Measurements from ENCODE around the gene HMX1.

The HMX1 gene

DNA sequence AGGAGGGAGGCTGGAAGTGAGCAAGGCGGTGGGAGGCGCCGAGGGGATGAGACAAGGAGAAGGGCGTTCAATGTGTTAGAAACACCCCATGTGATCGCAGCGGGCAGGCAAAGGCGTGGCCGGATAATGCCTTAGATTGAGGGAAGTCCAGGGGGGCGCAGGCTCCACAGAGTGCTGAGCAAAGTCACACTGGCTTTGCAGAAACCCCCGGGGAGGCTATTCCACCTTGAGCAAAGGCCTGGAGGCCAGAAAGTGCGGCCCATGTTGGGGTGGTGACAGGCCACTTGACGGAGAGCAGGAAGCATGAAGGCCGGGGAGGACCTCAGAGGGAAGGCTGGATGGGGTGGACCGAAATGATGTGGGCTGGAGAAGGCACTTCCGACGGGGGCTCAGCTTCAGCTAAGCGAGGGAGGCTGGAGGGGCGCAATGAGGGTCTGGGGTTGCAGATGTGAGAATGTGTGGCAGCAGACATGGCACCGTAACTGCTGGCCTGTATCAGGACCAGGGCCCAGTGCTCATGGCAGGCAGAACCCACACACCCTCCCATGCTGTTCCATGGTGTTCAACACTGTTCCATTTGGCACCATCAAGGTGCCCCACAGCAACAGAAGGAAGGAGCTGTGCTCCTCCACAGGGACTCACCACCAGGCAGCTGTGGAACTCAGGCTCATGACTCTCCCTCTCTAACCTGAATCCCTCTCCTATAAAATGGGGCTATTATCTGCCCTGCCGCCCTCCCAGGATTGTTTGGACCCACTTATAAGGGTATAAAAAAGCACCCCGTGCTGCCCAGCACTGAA is 50.3 kb downstream of the HMX1 start:
- Histone ChIP-seq H3K27me3 (replicated peaks) (no peaks in the 10 kb centered on the region), H3K27ac (no peak overlapping the region), H3K36me3 (replicated peaks) (no peaks in the 10 kb centered on the region), H3K4me3 (ENCODE audit: low read depth, low read length) (no peak overlapping the region)
- in situ Hi-C loops (cut with HindIII; ENCODE audit: low pct_ligation_motif_present, low sequenced_read_pairs): no loop called here
- TF ChIP-seq, protein P1, sequence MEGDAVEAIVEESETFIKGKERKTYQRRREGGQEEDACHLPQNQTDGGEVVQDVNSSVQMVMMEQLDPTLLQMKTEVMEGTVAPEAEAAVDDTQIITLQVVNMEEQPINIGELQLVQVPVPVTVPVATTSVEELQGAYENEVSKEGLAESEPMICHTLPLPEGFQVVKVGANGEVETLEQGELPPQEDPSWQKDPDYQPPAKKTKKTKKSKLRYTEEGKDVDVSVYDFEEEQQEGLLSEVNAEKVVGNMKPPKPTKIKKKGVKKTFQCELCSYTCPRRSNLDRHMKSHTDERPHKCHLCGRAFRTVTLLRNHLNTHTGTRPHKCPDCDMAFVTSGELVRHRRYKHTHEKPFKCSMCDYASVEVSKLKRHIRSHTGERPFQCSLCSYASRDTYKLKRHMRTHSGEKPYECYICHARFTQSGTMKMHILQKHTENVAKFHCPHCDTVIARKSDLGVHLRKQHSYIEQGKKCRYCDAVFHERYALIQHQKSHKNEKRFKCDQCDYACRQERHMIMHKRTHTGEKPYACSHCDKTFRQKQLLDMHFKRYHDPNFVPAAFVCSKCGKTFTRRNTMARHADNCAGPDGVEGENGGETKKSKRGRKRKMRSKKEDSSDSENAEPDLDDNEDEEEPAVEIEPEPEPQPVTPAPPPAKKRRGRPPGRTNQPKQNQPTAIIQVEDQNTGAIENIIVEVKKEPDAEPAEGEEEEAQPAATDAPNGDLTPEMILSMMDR (IDR thresholded peaks at IDR 0.05; ENCODE audit: low read depth, low read length, missing control alignments): no peak
- no peak for DNase-seq

GRCh38 chr4:8820178-8821102 is 51.2 kb downstream of the HMX1 start:
- TF ChIP-seq, protein P1 (IDR thresholded peaks at IDR 0.05; ENCODE audit: low read depth, low read length, missing control alignments): no peak

DNA sequence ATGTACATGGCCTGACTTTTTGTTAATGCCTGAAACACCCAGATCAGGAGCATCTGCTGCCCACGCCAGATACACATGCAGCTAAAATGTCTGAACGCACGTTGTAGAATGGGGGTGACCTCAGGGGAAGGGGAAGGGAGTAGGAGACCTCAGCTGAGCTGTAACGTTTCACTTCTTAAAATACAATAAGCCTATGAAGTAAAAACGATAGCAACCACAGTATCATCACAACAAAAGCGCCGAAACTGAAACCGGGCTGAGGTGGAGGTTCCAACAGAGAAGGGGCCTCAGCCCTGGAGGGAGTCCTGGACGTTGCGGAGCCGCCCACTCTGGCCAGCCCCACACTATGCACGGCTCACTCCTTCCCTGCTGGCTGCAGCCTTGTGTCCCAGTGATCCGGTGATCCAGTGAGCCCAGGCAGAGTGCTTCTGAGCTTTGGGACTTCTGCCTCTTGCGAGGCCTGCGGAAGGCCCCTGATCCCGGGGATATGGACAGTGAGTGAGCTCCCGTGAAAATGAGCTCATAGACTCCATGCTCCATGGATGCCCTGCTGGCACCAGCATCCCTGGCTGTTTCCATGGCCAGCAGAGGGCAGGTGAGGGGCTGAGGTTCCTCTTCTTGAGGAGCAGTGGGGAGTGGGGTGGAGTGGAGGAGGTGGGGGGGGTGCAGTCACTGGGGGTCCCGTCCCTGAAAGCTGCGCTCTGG is 52.0 kb downstream of the HMX1 start:
- Histone ChIP-seq H3K4me3 (ENCODE audit: low read depth, low read length) (no peak overlapping the region), H3K27ac (no peak overlapping the region), H3K36me3 (replicated peaks) (no peaks in the 10 kb centered on the region), H3K27me3 (replicated peaks) (no peaks in the 10 kb centered on the region)
- TF ChIP-seq, protein P1 (IDR thresholded peaks at IDR 0.05; ENCODE audit: low read depth, low read length, missing control alignments): no peak
- in situ Hi-C loops (cut with HindIII; ENCODE audit: low pct_ligation_motif_present, low sequenced_read_pairs): no loop called here
- DNase-seq: no peak

More at GRCh38 chr4:8820178-8821102, 51.2 kb downstream of the HMX1 start:
- in situ Hi-C loops (cut with HindIII; ENCODE audit: low pct_ligation_motif_present, low sequenced_read_pairs): no loop called here
- Histone ChIP-seq H3K36me3 (replicated peaks) (no peaks in the 10 kb centered on the region), H3K27me3 (replicated peaks) (no peaks in the 10 kb centered on the region), H3K4me3 (ENCODE audit: low read depth, low read length) (no peak overlapping the region), H3K27ac (no peak overlapping the region)
- DNase-seq: no peak

DNA sequence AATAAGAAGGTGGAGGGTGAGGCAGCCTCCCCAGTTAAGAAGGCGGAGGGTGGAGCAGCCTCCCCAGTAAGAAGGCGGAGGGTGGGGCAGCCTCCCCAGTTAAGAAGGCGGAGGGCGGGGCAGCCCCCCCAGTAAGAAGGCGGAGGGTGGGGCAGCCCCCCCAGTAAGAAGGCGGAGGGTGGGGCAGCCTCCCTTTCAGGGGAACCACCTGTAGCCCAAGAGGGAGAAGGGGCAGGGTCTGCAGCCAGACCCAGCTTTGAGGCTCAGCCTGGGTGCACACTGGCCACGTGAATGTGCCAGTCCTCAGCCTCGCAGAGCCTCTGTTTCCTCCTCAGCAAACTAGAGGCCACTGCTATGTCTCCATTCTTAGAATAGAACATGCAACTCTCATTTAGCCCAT is 52.6 kb downstream of the HMX1 start:
- Histone ChIP-seq H3K36me3 (replicated peaks) (no peaks in the 10 kb centered on the region), H3K4me3 (ENCODE audit: low read depth, low read length) (no peak overlapping the region), H3K27me3 (replicated peaks) (no peaks in the 10 kb centered on the region), H3K27ac (no peak overlapping the region)
- in situ Hi-C loops (cut with HindIII; ENCODE audit: low pct_ligation_motif_present, low sequenced_read_pairs): no loop called here
- TF ChIP-seq, protein P1 (IDR thresholded peaks at IDR 0.05; ENCODE audit: low read depth, low read length, missing control alignments): no peak
- DNase-seq: no peak

- Histone ChIP-seq H3K27me3 (replicated peaks) (no peaks in the 10 kb centered on the region), H3K4me3 (ENCODE audit: low read depth, low read length) (no peak overlapping the region), H3K27ac (no peak overlapping the region), H3K36me3 (replicated peaks) (no peaks in the 10 kb centered on the region)
- in situ Hi-C loops (cut with HindIII; ENCODE audit: low pct_ligation_motif_present, low sequenced_read_pairs): no loop called here
- TF ChIP-seq, protein P1 (IDR thresholded peaks at IDR 0.05; ENCODE audit: low read depth, low read length, missing control alignments): no peak
- DNase-seq: no peak
Observed at GRCh38 chr4:8818063-8818881, 53.4 kb downstream of the HMX1 start.

Measured in brain microvascular endothelial cell (primary cell).